ENCODE measurements around the gene MAP2K3.

Gene MAP2K3

DNA sequence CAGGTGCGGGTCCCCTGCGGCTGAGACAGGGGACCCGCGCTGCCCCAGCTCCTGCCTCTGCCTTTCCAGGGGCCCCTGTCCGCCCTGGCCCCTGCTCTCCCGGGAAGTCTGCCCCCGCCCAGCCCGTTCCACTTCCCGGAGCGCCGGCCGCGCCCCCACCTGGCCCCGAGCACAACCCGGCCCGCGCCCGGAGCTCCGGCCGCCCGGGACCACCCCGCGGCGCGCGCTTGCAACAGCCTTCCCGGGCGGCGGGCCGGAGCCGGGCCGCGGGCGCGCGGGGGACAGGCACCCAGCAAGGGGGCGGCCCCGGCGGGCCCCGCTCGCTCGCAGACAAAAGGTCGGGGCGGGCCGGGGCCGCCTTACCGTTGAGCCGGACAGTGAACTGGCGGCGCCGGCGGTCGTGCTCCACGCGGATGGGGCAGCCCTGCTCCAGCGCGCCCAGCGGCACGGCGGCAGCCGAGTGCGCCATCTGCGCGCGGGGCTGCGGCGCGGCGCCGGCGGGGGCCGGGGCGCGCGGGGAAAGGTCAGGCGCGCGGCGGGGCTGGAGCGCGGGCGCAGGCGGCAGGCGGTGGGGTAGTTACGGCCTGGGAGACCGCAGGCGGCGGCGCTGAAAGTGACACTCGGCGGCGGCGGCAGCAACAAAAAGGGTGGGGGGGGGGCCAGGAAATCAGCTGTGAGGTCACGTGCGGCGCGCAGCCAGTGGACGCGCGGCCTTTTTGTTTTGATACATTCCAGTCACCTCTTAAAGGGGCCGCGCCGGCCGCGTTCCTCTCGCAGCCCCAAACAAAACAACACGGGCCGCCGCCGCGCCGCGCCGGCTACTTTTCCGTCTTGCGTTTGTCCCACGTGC lies 31.5 kb upstream of the MAP2K3 start, which contains the start of gene NATD1:
TSS of gene NATD1 (minus strand) at position 615 of the 850 bp plus-strand sequence. CDS start at position 469, 146 bp downstream.
- peak; percentile 88 for DNase-seq (ENCODE audit: low spot score)

DNA sequence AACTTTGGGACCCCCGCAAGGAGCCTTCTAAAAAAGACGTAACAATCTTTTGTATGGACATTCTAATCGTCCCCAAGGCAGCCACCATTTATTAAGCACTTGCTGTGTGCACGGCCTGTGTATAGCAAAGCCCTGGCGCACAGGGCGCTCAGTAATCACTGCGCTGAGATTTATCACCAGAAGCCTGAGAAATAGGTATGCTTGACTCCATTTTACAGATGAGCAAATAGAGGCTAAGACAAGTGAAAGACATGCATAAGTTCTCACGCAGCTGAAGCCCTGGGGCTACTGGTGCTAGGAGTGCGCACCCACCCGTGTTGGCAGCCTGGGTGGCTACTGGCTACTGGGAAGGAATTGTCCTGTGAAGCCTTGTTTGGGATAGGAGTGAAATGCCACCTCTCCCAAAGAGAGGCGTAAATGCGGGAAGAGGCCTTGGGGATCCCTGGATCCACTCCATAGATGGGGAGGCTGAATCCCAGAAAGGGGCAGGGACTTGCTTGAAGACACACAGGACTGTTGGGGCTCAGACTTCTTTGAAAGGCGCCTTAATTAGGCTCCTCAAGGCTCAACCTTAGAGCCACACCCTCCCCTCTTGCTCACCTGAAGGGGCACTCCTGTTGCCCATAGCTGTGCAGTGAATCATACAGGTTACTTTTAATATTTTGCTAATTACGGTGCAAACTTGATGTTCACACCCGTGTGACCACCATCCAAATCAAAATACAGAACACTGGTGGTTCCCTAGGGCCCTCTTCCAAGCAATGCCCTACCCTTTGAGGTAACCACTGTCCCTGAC lies 30.7 kb upstream of the MAP2K3 start:
- DNase-seq (ENCODE audit: low spot score), result no peak

DNA sequence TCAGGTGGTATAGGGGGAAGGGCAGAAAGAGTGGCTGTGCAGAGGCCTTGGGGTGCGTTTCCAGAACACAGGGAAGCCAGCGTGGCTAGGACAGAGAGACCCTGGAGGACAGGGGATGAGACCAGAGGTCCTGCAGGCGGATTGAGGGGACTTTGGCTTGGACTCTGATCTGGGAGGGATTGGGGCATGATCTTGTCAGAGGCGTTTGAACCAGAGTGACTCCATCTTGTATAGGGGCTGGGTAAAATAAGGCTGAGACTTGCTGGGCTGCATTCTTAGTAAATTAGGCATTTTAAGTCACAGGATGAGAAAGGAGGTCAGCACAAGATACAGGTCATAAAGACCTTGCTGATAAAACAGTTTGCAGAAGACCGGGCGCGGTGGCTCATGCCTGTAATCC lies 25.9 kb upstream of the MAP2K3 start:
- no peak for DNase-seq (ENCODE audit: low spot score)

DNA sequence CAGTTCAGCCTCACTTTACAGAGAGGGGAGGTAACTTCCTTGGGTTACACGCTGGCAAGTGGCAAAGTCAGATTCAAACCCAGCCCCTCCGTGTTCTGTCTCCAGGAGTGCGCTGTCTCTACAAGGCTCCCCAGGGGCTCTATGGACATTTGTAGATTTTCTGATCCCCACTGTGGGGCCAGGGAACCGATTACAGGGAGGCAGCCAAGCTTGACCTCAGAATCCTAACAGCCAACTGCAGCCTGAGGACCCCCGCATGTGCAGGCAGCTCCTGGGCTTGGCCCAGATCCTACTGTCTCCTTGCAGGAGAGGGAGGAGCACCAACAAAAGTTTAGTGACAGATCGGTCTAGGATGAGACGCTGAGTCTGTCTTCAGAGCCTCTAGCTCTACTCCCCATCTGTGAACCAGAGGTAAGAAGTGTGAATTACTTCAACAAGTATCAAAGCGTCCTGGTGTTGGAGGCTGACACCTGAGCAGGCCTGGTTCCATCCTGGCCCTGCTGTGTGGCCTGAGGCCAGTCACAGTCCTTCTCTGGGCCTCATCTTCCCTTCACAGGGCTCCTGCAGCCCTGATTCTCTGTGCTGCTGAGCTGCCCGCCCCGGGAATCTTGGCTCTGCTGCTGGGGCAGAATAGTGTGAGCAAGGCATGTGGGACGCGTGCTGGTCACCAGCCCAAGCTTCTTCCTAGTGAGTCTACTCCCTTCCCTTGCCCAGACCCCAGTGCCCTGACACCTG lies 22.1 kb upstream of the MAP2K3 start:
- DNase-seq (ENCODE audit: low spot score), result no peak

DNA sequence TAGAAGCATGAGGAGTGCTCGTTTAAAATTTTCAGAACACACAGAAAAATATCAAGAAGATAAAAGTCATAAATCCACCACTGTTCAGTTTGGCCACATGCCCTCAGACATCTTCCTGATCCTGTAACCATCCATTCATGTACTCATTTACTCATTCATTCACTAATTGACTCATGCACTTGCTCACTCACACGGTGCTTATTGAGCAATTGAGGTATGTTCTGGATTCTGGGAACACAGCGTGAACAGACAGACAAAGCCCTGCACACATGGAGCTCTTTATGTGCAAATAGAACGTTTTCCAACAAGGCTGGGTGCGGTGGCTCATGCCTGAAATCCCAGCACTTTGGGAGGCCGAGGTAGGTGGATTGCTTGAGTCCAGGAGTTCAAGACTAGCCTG lies 21.1 kb upstream of the MAP2K3 start:
- peak; percentile 66 for DNase-seq (ENCODE audit: low spot score)

- DNase-seq (ENCODE audit: low spot score), result no peak
Measured at GRCh38 chr17:21268596-21269188, 15.8 kb upstream of the MAP2K3 start.

DNA sequence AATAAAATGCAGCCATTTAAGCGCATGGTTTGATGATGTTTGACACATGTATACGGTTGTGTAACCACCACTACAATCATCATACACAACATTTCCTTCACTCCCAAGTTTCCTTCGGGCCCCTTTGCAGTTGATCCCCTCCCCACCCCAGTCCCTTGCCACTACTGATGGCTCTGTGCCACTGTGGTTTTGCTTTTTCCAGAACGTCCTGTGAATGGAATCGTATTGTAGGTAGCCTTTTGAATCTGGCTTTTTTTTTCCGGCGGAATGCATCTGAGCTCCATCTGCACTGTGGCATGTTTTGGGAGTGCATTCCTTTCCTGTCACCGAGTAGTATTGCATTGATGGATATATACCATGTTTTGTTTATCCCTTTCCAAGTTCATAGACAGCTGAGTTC lies 15.1 kb upstream of the MAP2K3 start:
- DNase-seq (ENCODE audit: low spot score), result no peak

- DNase-seq (ENCODE audit: low spot score), result no peak
Measured at GRCh38 chr17:21271454-21272183, 12.9 kb upstream of the MAP2K3 start.

DNA sequence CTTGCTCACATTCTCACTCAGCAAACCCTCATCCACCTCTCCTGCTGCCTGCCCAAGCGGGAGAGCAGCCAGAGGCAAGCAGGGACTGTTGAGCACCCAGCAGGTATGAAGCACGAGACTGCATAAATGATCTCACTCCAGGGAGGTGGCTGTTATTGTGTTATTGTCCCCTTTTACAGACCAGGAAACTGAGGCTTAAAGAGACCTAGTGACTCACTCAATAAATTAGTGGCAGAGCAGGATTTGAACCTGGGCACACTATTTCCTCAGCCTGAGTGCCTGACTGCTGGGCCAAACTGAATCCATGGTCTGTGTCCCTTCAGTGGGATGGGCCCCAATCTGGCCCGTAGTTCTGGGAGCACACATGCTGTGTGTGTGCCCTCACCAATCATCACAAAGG lies 12.3 kb upstream of the MAP2K3 start:
- no peak for DNase-seq (ENCODE audit: low spot score)

- no peak for DNase-seq (ENCODE audit: low spot score)
Measured at GRCh38 chr17:21272881-21273792, 11.4 kb upstream of the MAP2K3 start.

DNA sequence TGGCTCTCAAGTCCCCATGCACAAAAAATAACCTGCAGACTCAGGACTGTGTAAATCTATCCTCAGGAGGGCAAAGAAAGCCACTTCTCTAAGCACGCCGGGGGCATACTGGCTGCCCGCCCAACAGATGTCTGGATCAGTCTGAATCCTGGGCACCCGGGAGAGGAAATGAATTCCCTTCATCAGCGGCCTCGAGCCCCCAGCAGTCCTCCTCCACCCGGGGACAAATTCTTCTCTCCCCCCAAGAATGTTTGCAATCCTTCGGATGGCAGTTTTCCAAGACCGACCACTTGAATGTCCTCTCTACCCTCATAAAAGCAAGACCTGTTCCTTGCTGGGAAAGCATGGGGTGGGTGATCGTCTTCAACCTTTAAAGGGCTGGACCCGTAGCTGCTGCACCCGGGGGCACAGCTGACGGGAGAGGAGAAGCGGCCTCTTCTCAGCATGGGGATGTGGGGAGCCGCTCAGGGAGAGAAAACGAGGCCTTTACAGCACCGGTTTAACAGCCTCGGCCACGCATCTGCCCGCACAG lies 9.4 kb upstream of the MAP2K3 start:
- DNase-seq (ENCODE audit: low spot score), result peak; percentile 29

DNA sequence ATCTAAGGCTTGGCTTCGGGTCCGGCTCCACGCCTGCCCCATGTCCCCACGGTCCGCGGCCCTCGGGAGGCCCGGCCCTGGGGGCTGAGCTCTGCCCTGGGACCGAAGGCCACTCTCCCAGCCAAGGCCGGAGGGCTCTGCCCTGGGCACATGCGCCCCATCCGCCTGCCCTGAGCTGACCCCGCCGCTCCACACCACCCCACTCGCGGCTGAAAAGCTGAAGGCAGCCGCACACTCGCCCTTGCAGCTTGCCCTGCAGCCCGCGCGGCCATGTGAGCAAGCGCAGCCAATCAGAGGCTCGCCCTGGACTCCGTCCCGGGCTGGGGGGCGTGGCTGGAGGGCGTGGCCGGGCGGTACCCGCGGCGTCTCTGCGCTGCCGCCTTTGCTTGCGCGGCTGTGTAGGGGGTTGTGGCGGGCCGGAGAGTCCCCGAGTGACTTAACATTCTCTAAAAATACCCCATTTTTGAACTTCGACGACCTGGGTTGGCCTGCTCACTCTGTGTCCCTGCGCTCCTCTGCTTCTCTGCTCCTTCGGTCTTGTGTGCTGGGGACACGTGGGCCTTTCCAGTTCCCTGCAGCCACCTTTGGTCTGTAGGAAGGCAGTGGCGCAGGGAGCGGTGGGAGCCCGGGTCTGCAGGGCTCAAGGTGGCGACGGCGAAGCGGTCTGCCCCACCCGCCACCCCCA lies 8.8 kb upstream of the MAP2K3 start:
- peak; percentile 95 for DNase-seq (ENCODE audit: low spot score)

GRCh38 chr17:21276264-21276588 lies 8.3 kb upstream of the MAP2K3 start:
- DNase-seq (ENCODE audit: low spot score), result no peak

DNA sequence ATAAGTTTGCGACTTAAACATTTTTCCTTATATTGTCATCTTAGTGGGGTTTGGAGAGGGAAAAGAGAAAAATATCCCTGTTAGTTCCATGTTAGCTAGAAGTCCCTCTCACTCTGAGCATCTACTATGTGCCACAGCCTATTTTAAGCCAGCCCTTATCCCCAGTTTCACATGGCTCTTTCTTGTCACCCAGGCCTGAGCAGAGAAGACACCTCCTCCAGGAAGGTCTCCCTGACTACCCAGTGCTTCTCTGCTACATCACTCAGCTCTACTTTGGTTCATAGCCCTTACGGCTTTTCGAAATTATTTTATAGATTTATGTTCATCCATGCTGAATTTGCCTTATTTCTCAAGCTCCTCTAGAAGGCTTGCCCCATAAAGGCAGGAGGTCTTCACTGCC lies 7.2 kb upstream of the MAP2K3 start:
- DNase-seq (ENCODE audit: low spot score), result no peak

GRCh38 chr17:21278450-21279197 lies 5.9 kb upstream of the MAP2K3 start:
- DNase-seq (ENCODE audit: low spot score), result peak; percentile 25

DNA sequence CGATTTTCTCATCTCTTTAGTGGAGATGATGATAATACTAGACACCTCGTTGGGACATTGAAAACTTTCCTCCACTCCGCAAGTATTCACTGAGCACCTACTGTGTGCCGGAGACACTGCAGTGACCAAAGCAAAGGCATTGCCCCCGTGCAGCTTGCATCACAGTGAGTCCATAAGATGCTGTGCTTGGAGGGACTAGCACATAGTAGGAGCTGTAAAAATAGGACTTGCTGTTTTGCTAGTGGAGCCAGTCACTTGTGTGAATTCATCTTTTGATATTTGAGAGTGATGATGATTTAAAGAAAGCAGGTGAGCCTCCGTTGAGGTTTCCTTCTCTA lies 5.3 kb upstream of the MAP2K3 start:
- DNase-seq (ENCODE audit: low spot score), result no peak

- no peak for DNase-seq (ENCODE audit: low spot score)
Measured at GRCh38 chr17:21279582-21279981, 4.9 kb upstream of the MAP2K3 start.

DNA sequence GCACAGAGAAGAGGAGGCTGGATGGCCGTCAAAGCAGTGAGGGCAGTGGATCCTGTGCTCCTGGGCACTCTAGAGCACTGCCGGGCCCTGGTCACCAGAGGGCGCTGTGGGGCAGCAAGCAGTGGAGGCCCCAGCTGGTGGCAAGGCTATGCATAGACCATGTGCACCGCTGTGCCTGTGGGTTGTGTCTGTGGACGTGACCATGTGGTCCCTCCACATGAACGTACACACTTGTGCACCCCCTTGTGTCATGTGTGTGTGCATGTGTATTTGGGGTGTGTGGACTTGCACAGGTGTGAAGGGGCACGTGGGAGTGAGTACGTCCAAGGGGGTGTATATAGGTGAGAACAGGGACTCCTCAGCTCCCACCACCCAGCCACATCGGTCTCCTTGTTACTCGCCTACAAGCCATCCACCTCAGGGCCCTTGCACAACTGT lies 4.4 kb upstream of the MAP2K3 start:
- peak; percentile 90 for DNase-seq (ENCODE audit: low spot score)

DNA sequence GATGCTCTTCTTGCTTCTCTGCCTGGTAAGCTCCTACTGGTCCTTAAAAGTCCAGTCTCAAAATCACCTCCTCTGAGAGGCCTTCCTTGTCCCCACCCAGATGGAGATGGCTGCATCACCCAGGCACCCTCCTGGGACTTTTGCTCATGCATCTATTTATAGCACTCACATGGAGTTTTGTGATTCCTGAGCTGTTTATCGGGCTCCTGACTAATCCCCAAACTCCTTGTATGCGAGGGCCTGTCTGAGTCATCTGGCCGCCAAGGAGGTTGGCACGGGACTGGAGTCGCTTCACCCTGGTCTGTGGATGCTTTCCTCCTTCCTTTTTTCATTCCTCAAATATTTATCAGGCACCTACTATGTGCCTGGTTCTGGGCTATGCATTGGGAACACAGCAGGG lies 2.3 kb upstream of the MAP2K3 start:
- DNase-seq (ENCODE audit: low spot score), result no peak

All from Ammon's horn (tissue), 1 donor.